Fibroblast of skin of back (primary cell): ENCODE data around the gene BACE2.
A peak's percentile ranks its signal among the peaks of the same experiment; 100 is the strongest.
"Not testable (repeated sequence)": the region's sequence is repeated elsewhere in the genome, so short reads cannot be mapped to it uniquely, and the experiment has no call there.

Source experiments
- DNase-seq: peaks from one replicate; pipeline ENCODE4 v3.0.0-alpha.2; 2013

Gene BACE2

GRCh38 chr21:41242238-41242829 is 74.4 kb downstream of the BACE2 start:
- DNase-seq, result no peak

- DNase-seq, result no peak
Measured at GRCh38 chr21:41243107-41243506, 75.1 kb downstream of the BACE2 start.

- not testable (repeated sequence) for DNase-seq
Measured at GRCh38 chr21:41244266-41244880, 76.4 kb downstream of the BACE2 start.

GRCh38 chr21:41245509-41246135 is 77.7 kb downstream of the BACE2 start:
- no peak for DNase-seq

DNA sequence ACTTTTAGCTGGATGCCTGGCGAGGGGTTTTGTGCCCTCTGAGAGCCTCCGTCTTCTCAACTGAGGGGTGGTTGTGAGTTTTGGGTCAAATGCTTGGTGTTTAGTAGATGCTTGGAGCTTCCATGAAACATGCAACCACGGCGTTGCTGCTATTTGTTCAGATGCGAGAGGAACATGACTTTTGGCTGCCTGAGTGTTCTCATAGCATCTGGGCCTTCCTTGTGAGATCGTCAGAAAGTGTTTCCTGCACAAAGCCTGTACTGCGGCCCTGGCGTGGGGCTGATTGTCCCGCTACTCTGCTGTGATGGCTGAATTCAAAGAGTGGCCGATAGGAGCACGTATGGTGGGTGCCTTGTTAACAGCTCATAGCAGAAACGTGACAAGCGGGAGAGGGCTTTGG is 78.8 kb downstream of the BACE2 start:
- no peak for DNase-seq

DNA sequence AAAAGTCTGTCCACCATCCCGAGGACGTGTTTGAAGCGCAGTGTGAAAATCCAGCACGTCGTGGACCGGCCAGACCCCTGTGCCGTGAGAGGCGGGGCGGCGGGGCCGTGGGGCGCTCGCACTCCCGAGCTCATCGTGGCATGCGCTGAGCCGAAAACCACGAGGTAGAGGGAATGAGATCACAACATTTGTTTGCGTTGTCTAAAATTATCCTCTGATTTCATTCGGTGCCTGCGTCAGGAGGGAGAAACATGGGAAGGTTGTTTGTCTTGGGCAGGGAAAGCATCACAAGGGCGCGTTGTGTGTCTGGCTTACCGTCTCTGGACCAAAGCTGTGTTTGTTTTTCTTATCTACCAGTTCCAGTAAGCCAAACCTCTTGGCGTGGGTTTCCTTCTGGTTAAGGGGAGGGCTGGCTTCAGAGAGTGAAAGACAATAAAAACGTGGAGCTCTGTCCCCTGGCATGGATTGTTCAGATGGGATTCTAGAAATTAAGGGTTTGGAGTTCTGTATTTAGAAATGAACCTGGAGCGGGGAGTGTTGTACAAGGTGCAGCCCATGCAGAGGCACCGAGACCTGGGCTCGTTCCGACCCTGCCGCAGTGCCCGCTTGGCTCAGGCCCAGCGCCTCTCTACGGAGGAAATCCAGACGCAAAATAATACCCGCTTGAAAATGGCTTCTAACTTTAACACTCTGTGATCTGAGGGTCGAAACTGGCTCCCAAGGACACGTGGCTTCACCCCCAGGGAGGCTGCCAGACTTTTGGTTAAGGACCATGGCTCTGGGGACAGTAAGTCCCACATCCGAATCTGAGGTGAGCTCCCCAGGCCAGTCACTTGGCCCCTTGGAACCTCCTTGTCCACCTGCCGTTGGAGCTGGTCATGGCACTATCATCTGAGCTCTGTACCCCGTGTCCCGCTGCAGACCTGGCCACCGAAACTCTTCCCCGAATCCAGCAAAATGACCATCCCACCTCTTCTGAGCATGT is 79.9 kb downstream of the BACE2 start:
- DNase-seq, result peak; percentile 2

DNA sequence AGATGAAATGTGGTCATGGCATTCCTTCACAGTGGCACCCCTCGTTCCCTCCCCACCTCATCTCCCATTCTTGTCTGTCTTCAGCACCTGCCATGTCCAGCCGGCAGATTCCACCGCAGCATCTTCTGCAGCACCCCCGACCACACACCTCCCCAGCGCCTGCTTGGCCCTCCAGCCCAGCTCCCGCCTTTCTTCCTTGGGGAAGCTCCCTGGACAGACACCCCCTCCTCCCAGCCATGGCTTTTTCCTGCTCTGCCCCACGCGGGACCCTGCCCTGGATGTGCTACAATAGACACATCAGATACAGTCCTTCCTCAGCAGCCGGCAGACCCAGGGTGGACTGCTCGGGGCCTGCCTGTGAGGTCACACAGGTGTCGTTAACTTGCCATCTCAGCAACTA is 81.5 kb downstream of the BACE2 start:
- no peak for DNase-seq

GRCh38 chr21:41250519-41250918 is 82.6 kb downstream of the BACE2 start:
- DNase-seq, result no peak

DNA sequence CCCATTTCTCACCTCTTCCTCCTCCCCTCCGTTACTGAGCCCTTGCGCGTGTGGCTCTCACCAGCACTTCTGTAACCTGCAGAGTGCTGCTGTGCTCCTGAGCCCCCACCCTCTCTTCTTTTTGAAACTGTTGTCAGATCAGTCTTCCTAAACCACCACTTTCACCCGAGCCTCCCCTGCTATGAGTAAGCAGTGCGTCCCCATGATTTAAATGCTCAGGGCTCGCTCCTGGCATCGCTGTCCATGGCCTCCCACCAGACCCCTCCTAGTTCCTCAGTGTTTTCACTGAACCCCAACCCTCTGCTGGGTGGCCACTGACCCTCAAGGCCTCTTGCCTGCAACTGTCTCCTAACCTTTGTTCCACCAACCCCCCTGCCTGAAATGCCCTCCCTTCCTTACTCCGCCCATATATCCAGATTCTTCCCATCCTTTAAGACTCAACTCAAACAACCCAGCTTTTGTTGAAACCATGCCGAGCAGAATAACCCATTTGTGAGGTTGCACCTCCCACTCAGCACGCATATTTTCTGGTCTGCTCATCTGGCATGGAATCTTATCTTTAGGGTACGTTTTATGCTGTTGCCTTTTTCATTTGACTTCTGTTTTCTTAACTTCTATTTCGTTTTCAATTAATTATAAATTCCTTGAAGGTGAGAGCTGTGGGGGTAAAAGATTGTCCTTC is 84.1 kb downstream of the BACE2 start:
- peak; percentile 18 for DNase-seq

GRCh38 chr21:41254090-41254700 is 86.2 kb downstream of the BACE2 start:
- DNase-seq, result no peak

DNA sequence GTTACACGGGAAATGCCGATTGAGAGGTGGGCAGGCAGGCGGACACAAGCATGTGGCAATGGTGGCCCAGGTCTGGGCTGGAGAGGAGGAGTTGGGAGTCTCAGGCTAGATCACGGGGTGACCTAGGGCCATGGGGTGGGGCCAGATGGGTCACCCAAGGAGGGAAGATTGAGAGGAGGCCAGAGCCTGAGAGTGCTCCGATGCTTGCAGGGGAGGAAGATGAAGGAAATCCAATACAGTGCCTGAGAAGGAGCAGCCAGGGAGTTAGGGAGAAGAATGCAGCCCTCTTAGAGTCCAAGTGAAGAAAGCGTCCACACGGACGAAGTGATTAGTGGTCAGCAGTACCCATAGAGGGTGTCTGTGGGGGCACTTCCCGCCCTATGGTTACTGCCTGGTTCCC is 87.2 kb downstream of the BACE2 start:
- no peak for DNase-seq

DNA sequence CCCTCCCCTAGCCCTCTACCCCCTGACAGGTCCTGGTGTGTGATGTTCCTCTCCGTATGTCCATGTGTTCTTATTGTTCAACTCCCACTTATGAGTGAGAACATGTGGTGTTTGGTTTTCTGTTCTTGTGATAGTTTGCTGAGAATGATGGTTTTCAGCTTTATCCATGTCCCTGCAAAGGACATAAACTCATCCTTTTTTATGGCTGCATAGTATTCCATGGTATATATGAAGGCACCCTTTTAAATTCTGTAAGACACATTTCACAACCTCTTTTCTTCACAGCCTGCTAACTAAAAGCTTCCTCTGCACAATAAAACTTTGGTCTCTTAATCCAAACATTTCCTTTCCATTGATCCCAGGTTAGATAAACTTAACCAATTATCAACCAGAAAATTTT is 88.3 kb downstream of the BACE2 start:
- DNase-seq, result not testable (repeated sequence)

DNA sequence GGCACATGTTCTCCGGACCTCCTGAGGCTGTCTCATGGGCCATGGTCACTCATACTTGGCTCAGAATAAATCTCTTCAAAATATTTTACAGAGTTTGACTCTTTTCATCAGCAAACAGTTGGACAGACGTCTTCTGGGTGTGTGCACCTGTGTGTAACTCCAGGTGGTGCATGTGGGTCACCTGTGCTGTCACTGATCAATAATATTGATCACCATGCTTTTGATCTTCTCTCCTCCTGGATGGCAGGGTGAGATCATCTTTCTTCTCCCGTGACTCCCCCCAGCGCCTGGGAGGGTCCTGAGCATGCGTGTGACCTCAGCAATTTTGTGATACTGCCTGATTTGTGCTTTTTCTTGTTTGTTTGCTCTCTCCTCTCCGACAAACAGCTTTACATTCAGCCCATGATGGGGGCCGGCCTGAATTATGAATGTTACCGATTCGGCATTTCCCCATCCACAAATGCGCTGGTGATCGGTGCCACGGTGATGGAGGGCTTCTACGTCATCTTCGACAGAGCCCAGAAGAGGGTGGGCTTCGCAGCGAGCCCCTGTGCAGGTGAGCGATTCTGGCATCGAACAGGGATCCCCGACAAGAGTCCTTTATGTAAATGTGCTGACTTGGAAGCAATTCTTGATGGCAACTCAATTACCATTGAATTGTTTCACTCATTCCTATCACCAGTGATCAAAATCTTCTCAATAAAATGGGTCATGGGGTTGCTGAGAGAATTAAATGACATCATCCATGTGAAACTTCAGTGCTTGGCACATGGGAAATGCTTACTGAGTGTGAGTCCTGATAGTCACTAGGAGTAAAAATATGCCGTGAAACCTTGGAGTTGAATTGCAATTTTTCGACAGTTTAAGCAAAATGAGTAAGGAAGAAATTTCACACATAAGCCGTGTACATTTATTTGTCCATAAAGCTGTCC is 89.1 kb downstream of the BACE2 start:
- no peak for DNase-seq

DNA sequence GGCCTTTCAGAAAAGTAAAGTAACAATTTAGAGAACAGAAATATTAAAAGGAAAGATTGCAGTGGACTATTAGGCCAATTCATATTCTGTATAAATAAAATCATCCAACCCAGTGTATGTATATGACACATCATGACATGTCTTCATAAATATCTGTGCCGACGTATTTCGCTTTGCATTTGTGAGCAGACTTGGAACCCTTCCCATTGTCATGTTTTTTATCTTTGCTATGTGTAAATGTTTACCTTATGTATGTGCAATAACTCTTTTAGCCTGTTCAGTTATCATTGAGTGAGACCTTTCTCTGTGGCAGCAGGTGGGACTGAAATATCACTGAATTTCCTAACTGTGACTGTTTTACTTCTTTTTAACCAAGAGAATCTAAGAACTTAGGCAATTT is 90.7 kb downstream of the BACE2 start:
- peak; percentile 23 for DNase-seq

DNA sequence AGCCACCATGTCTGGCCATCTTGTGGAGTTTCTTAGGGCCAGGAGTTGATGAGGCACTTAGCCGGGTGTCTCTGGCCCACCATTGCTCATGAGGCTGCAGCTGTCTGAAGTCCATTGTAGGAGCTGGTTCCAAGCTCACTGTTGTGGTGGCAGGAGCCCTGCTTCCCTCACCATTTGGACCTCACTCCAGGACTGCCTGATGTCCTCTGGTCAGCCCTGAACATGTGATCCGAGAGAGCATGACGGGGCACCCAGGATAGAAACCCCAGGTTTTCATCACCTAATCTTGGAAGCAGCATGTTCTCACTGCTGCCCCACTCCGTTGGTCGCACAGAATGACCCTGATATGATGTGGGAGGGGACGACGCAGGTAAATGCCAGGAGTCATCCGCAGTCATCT is 92.5 kb downstream of the BACE2 start:
- no peak for DNase-seq

- no peak for DNase-seq
Measured at GRCh38 chr21:41267346-41267745, 99.4 kb downstream of the BACE2 start.

DNA sequence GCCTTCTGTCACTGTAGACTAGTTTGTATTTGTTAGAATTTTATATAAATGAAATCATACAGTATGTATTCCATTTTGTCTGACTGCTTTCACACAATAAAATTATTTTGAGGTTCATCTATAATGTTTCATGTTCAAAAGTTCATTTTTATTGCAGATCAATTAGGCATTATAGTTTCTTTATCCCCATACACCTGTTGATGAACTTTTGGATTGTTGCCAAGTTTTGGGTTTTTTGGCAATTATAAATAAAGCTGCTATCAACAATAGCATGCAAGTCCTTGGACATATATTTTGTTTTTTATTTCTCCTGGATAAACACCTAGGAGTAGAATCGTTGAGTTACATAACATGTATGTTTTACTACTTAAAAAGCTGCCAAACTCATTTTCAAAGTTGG is 101.6 kb downstream of the BACE2 start:
- no peak for DNase-seq

GRCh38 chr21:41277196-41277595 is 109.2 kb downstream of the BACE2 start:
- no peak for DNase-seq

DNA sequence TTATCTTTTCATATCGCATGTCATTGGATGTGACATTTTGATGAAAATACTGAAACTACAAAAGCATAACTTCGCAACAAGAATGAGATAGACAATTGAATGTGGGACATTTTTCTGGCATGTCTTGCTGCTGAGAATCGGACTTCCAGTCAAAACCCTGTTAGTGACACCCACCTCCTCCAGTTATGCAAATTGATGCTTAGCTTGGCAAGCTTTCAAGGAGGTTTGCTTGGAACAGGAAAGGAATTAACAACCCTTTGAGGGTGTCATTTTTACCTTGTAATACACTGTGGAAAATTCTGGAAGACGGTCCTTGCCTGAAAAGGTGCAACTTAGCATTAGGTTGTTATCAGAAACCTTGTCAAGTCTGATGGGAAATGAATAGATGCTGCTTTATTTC is 109.9 kb downstream of the BACE2 start:
- no peak for DNase-seq

DNA sequence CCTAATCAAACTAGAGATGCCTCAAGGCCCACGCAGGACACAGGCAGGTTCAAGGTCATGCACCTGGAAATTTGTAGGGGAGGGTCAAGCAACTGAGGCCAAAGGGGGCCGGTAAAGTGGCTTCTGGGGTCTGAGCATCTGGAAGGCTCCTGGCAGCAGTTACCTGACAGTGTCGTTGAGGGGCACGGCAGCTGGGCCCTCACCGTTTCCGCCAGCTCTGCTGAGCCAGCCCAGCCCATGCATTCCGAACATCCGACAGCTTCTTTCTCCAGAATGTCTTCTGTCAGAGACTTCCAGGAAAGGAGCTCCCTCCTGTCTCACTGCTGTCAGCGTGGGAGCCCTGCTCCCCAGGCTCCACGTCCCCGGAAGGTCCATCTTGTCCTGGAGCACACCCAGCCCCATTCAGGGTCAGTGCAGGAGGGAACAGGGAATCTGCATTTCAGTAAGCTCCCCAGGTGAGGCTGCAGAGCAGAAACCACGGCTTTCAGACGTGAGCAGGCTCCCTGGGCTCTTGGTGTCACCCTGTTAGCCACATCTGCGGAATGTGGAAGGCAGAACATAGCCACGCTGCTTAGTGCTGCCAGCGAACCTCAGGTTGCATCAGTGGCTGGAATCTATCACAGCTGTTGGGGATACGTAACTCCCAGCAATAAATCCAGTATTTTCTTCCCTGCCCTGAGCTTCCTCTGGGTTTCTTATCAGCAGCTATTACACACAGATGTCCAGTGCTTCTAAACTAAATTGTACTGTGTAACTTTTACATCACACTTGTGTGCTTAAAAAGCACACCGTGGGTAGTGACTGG is 112.4 kb downstream of the BACE2 start:
- peak; percentile 17 for DNase-seq
